H9 (cell line): Measurements from ENCODE around the gene NEK6. TPM values are rescaled to one million over a fixed set of nuclear protein-coding genes. Genes with fewer than 3 reads are reported as not detected.

ENCODE experiments used
- DNase-seq: peaks from one replicate; pipeline ENCODE4 v3.0.0-alpha.2; 2017
- H2AFZ ChIP-seq: one replicate; pipeline ENCODE4 v1.6.1; 2013; ENCODE audit warnings: mild to moderate bottlenecking, low read length, control low read depth, moderate library complexity
- H2AK5ac ChIP-seq: 2 replicates; pipeline ENCODE4 v1.6.1; 2013; ENCODE audit warnings: low read length, control low read depth, mixed read lengths; ENCODE audit not compliant: insufficient read length
- H2BK120ac ChIP-seq: one replicate; pipeline ENCODE4 v1.6.1; 2013; ENCODE audit warnings: low read depth, mild to moderate bottlenecking, low read length, control low read depth, inconsistent platforms; ENCODE audit not compliant: poor library complexity, severe bottlenecking
- H2BK12ac ChIP-seq: 2 replicates; pipeline ENCODE4 v1.6.1; 2013; ENCODE audit warnings: low read length, control low read depth, mixed read lengths, low read depth; ENCODE audit not compliant: insufficient read length
- H2BK15ac ChIP-seq: 2 replicates; pipeline ENCODE4 v1.6.1; 2013; ENCODE audit warnings: low read depth, low read length, control low read depth
- H2BK20ac ChIP-seq: one replicate; pipeline ENCODE4 v1.6.1; 2013; ENCODE audit warnings: low read depth, mild to moderate bottlenecking, low read length, control low read depth, inconsistent platforms; ENCODE audit not compliant: poor library complexity, severe bottlenecking
- H2BK5ac ChIP-seq: 2 replicates; pipeline ENCODE4 v1.6.1; 2013; ENCODE audit warnings: low read length, control low read depth, mixed read lengths; ENCODE audit not compliant: insufficient read length
- H3K14ac ChIP-seq: 2 replicates; pipeline ENCODE4 v1.6.1; 2013; ENCODE audit warnings: low read length, control low read depth; ENCODE audit not compliant: insufficient read depth
- H3K18ac ChIP-seq: 2 replicates; pipeline ENCODE4 v1.6.1; 2013; ENCODE audit warnings: low read depth, mild to moderate bottlenecking, mixed read lengths, low read length, control low read depth; ENCODE audit not compliant: insufficient read length
- H3K23ac ChIP-seq: 2 replicates; pipeline ENCODE4 v1.6.1; 2013; ENCODE audit warnings: low read length, control low read depth, mixed read lengths, low read depth; ENCODE audit not compliant: insufficient read length
- H3K23me2 ChIP-seq: 2 replicates; pipeline ENCODE4 v1.6.1; 2013; ENCODE audit warnings: low read depth, mild to moderate bottlenecking, mixed read lengths, low read length, control low read depth; ENCODE audit not compliant: insufficient read length, poor library complexity, severe bottlenecking
- H3K27ac ChIP-seq: 2 replicates; pipeline ENCODE4 v1.5.1; 2013; ENCODE audit warnings: low read length, control low read depth, mixed read lengths, low read depth; ENCODE audit not compliant: insufficient read length
- H3K27me3 ChIP-seq: 2 replicates; pipeline ENCODE4 v1.6.1; 2013; ENCODE audit warnings: low read length, control low read depth, inconsistent platforms; ENCODE audit not compliant: insufficient read depth
- H3K4ac ChIP-seq: 2 replicates; pipeline ENCODE4 v1.6.1; 2013; ENCODE audit warnings: low read depth, mild to moderate bottlenecking, control low read depth, inconsistent platforms, low read length, moderate library complexity
- H3K4me1 ChIP-seq: 2 replicates; pipeline ENCODE4 v1.6.1; 2013; ENCODE audit warnings: low read length, control low read depth, inconsistent platforms; ENCODE audit not compliant: insufficient read depth
- H3K4me2 ChIP-seq: 2 replicates; pipeline ENCODE4 v1.6.1; 2013; ENCODE audit warnings: low read length, control low read depth, mixed read lengths; ENCODE audit not compliant: insufficient read length, insufficient read depth
- H3K56ac ChIP-seq: 2 replicates; pipeline ENCODE4 v1.6.1; 2013; ENCODE audit warnings: low read depth, mild to moderate bottlenecking, mixed read lengths, low read length, control low read depth; ENCODE audit not compliant: insufficient read length
- H3K79me1 ChIP-seq: 2 replicates; pipeline ENCODE4 v1.6.1; 2013; ENCODE audit warnings: low read depth, mild to moderate bottlenecking, moderate library complexity, low read length, control low read depth, inconsistent platforms; ENCODE audit not compliant: insufficient read depth, poor library complexity, severe bottlenecking
- H3K79me2 ChIP-seq: 2 replicates; pipeline ENCODE4 v1.6.1; 2013; ENCODE audit warnings: low read length, control low read depth, inconsistent platforms; ENCODE audit not compliant: insufficient read depth
- H3K9ac ChIP-seq: 2 replicates; pipeline ENCODE4 v1.6.1; 2013; ENCODE audit warnings: low read length, control low read depth, mixed read lengths; ENCODE audit not compliant: insufficient read length; ENCODE audit errors: extremely low read depth
- H3K9me3 ChIP-seq: one replicate; pipeline ENCODE4 v1.6.1; 2013; ENCODE audit warnings: low read depth, low read length, inconsistent platforms; ENCODE audit not compliant: control insufficient read depth
- H3T11ph ChIP-seq: one replicate; pipeline ENCODE4 v1.6.1; 2013; ENCODE audit warnings: mild to moderate bottlenecking, low read length, control low read depth, inconsistent platforms
- H4K20me1 ChIP-seq: one replicate; pipeline ENCODE4 v1.6.1; 2013; ENCODE audit not compliant: control insufficient read depth, insufficient read length, insufficient read depth
- H4K5ac ChIP-seq: 2 replicates; pipeline ENCODE4 v1.6.1; 2013; ENCODE audit warnings: low read depth, mild to moderate bottlenecking, mixed read lengths, low read length, control low read depth; ENCODE audit not compliant: insufficient read length
- H4K8ac ChIP-seq: replicated peaks from 2 replicates; pipeline ENCODE4 v1.6.1; 2013; ENCODE audit warnings: low read length, control low read depth, mixed read lengths, low read depth; ENCODE audit not compliant: insufficient read length
- H4K91ac ChIP-seq: 2 replicates; pipeline ENCODE4 v1.6.1; 2013; ENCODE audit warnings: low read depth, mild to moderate bottlenecking, moderate library complexity, mixed read lengths, low read length, control low read depth; ENCODE audit not compliant: insufficient read length
- H3K27ac Mint-ChIP-seq, 3 experiments: 2 replicates in 2 of 3; 3 replicates in 1 of 3; pipeline ENCODE4 v1.8.0; 2020 to 2021; ENCODE audit warnings: mixed read lengths in 3 of 3, mild to moderate bottlenecking in 1 of 3, moderate library complexity in 1 of 3
- H3K27me3 Mint-ChIP-seq: 2 replicates; pipeline ENCODE4 v1.8.0; 2021; ENCODE audit warnings: low read depth, mild to moderate bottlenecking, moderate library complexity, mixed read lengths
- H3K36me3 Mint-ChIP-seq, 3 experiments: 2 replicates in 2 of 3; 3 replicates in 1 of 3; pipeline ENCODE4 v1.8.0; 2020 to 2021; ENCODE audit warnings: low read depth in 3 of 3, mixed read lengths in 3 of 3; ENCODE audit not compliant: insufficient read depth in 1 of 3
- H3K4me1 Mint-ChIP-seq, 2 experiments: 2 replicates each; pipeline ENCODE4 v1.8.0; 2020; ENCODE audit warnings: mixed read lengths in 2 of 2
- H3K4me3 Mint-ChIP-seq, 2 experiments: 2 replicates in 1 of 2; 3 replicates in 1 of 2; pipeline ENCODE4 v1.8.0; 2020 to 2021; ENCODE audit warnings: mild to moderate bottlenecking in 2 of 2, mixed read lengths in 2 of 2, moderate library complexity in 1 of 2
- H3K9me3 Mint-ChIP-seq, 2 experiments: 2 replicates in 1 of 2; 3 replicates in 1 of 2; pipeline ENCODE4 v1.8.0; 2020; ENCODE audit warnings: mild to moderate bottlenecking in 2 of 2, mixed read lengths in 2 of 2, moderate library complexity in 1 of 2
- CTCF ChIP-seq: fragments of 200-600 bp; sonication (generic); conservative IDR thresholded peaks from 3 replicates; pipeline ENCODE4 v1.8.0; 2021; ENCODE audit warnings: antibody characterized with exemption, mild to moderate bottlenecking
- WGBS: extraction: QIAGEN DNeasy Blood & Tissue Kit; methylation state at CpG from one replicate; pipeline ENCODE4 v1.1.7; 2013; ENCODE audit warnings: missing lambda C conversion rate, low lambda C conversion rate, mixed read lengths; ENCODE audit not compliant: insufficient read length; ENCODE audit errors: extremely low coverage; 5-methylcytosine and 5-hydroxymethylcytosine counted together
- total RNA-seq: library from RNA; stranded (reverse); gene quantifications from 2 replicates; pipeline ENCODE4 v1.2.1, GENCODE V29; 2021

NEK6 gene
- total RNA-seq, 1 experiment from 2014 or later, result 14.3 TPM

GRCh38 chr9:124326378-124326777 is 68.6 kb downstream of the NEK6 start:
- H3K27ac ChIP-seq, result no peak overlapping the region
- H3K23ac ChIP-seq, result no peak overlapping the region
- H2BK12ac ChIP-seq, result no peak overlapping the region
- no peaks in the 10 kb centered on the region for H3K79me1 ChIP-seq
- H3K23me2 ChIP-seq, result no peaks in the 10 kb centered on the region
- no peak for TF ChIP-seq CTCF
- no peak overlapping the region for H4K5ac ChIP-seq
- H3K27ac Mint-ChIP-seq, result no peak overlapping the region
- no peaks in the 10 kb centered on the region for H3K27me3 ChIP-seq
- H3K4ac ChIP-seq, result no peak overlapping the region
- no peak for DNase-seq
- no peaks in the 10 kb centered on the region for H4K20me1 ChIP-seq
- H3K9me3 ChIP-seq, result no peaks in the 10 kb centered on the region
- no peak overlapping the region for H2BK20ac ChIP-seq
- peaks cover 0 to 4% (median 0%) of the 10 kb centered on the region in 3 experiments; a peak in 1 of 7 replicates for H3K36me3 Mint-ChIP-seq
- no peak overlapping the region for H3K4me3 Mint-ChIP-seq
- no peak overlapping the region for H3K4me2 ChIP-seq
- no peak overlapping the region for H4K8ac ChIP-seq
- H3K9me3 Mint-ChIP-seq, result no peaks in the 10 kb centered on the region
- no peaks in the 10 kb centered on the region for H3K27me3 Mint-ChIP-seq
- H2BK15ac ChIP-seq, result no peak overlapping the region
- H2BK5ac ChIP-seq, result no peak overlapping the region
- H2BK120ac ChIP-seq, result no peak overlapping the region
- WGBS, result no CpG with 5 or more reads among the region's 21 CpGs
- no peaks in the 10 kb centered on the region for H3K4me1 Mint-ChIP-seq
- H3K4me1 ChIP-seq, result no peaks in the 10 kb centered on the region
- no peak overlapping the region for H4K91ac ChIP-seq
- H2AK5ac ChIP-seq, result no peak overlapping the region
- no peak overlapping the region for H3K56ac ChIP-seq
- H3K14ac ChIP-seq, result no peak overlapping the region
- H2AFZ ChIP-seq, result no peak overlapping the region
- H3T11ph ChIP-seq, result no peak overlapping the region
- H3K79me2 ChIP-seq, result no peaks in the 10 kb centered on the region
- no peak overlapping the region for H3K18ac ChIP-seq
- H3K9ac ChIP-seq, result no peak overlapping the region
